ENCODE data around the gene MBLAC1. TPM values are rescaled to one million over a fixed set of nuclear protein-coding genes. Genes with fewer than 3 reads are reported as not detected.
A peak's percentile ranks its signal among the peaks of the same experiment; 100 is the strongest.

Gene MBLAC1
- total and polyA plus RNA-seq, 9 of the 15 experiments (the other 6 are each of a cell fraction or from before 2014, with no cell fraction given): 0.03 to 3.1 (median 0.52) TPM

GRCh38 chr7:100158229-100159098 is 31.7 kb downstream of the MBLAC1 start, which contains the start of gene TRAPPC14 (continued):
- TF ChIP-seq ELF4 (CRISPR knock-in tag; IDR thresholded peaks at IDR 0.05) (no peak), SRSF1 (IDR thresholded peaks at IDR 0.05; ENCODE audit: low read depth, low read length) (no peak), MCM3 (IDR thresholded peaks at IDR 0.05) (no peak), FOXP4 (CRISPR knock-in tag; IDR thresholded peaks at IDR 0.05; ENCODE audit: borderline replicate concordance) (no peak), ZNF165 (CRISPR knock-in tag; IDR thresholded peaks at IDR 0.05; ENCODE audit: borderline replicate concordance) (0 out of 2 replicates have a peak, but pooled peaks have one; percentile 29), ZNF121 (CRISPR knock-in tag; conservative IDR thresholded peaks at IDR 0.05) (no peak), NELFE (IDR thresholded peaks at IDR 0.05; ENCODE audit: insufficient read depth, insufficient read length) (no peak), EWSR1 (IDR thresholded peaks at IDR 0.05; ENCODE audit: borderline replicate concordance, low read depth, partially characterized antibody) (no peak), SNRNP70 (optimal IDR thresholded peaks at IDR 0.05; ENCODE audit: low read depth, low read length) (no peak), NONO (IDR thresholded peaks at IDR 0.05; ENCODE audit: low read depth in 2 of 2, low read length in 1 of 2) (no peak; a peak in 1 of 4 replicates), ZNF398 (CRISPR knock-in tag; IDR thresholded peaks at IDR 0.05) (no peak; the same call in 1 of the 2 replicates), CHCHD3 (CRISPR knock-in tag; IDR thresholded peaks at IDR 0.05) (no peak), NR2C2 (CRISPR knock-in tag; IDR thresholded peaks at IDR 0.05) (no peak), NR2C2 (tag; IDR thresholded peaks at IDR 0.05) (peak; percentile 38; the same call in 1 of the 2 replicates), ARID3A (IDR thresholded peaks at IDR 0.05; ENCODE audit: borderline replicate concordance, low read depth, low read length) (0 out of 2 replicates have a peak, but pooled peaks have one; percentile 29), GATAD2A (IDR thresholded peaks at IDR 0.05) (no peak), WHSC1 (IDR thresholded peaks at IDR 0.05; ENCODE audit: low read length) (no peak), STAT6 (CRISPR knock-in tag; IDR thresholded peaks at IDR 0.05) (0 out of 2 replicates have a peak, but pooled peaks have one; percentile 38)
